Measurements from ENCODE around the gene TAF4. TPM values are rescaled to one million over a fixed set of nuclear protein-coding genes. Genes with fewer than 3 reads are reported as not detected.

The TAF4 gene
- total RNA-seq, 3 donors from 2014 or later: 11.1 to 13.0 (median 12.7) TPM

GRCh38 chr20:61941721-61942405 lies 123.8 kb downstream of the TAF4 start:
- Histone ChIP-seq H3K36me3 (no peaks in the 10 kb centered on the region), H3K4me3 (no peak overlapping the region), H3K9me3 (no peaks in the 10 kb centered on the region), H3K27me3 (no peaks in the 10 kb centered on the region), H3K4me1 (no peaks in the 10 kb centered on the region), H3K27ac (no peak overlapping the region)
- DNase-seq (ENCODE audit: low spot score in 2 of 2): peak in 1 of 2 donors; percentile 41
- TF ChIP-seq POLR2A (IDR thresholded peaks at IDR 0.05) (no peak), POLR2AphosphoS5 (IDR thresholded peaks at IDR 0.05) (no peak), CTCF (IDR thresholded peaks at IDR 0.05) (no peak)
- intact Hi-C loops (cut with DNase I; ENCODE audit: low total_unique reads): no loop called here

- no peak for TF ChIP-seq POLR2AphosphoS5 (IDR thresholded peaks at IDR 0.05)
- TF ChIP-seq POLR2A (IDR thresholded peaks at IDR 0.05): no peak
- TF ChIP-seq CTCF (IDR thresholded peaks at IDR 0.05): no peak
- intact Hi-C loops (cut with DNase I; ENCODE audit: low total_unique reads): no loop called here
- Histone ChIP-seq H3K27me3 (no peaks in the 10 kb centered on the region), H3K9me3 (no peaks in the 10 kb centered on the region), H3K27ac (no peak overlapping the region), H3K36me3 (no peaks in the 10 kb centered on the region), H3K4me1 (no peaks in the 10 kb centered on the region), H3K4me3 (no peak overlapping the region)
- peak in 1 of 2 donors; percentile 48 for DNase-seq (ENCODE audit: low spot score in 2 of 2)
Measured at GRCh38 chr20:61940976-61941720, 124.5 kb downstream of the TAF4 start.

GRCh38 chr20:61940491-61940890 lies 125.2 kb downstream of the TAF4 start:
- DNase-seq (ENCODE audit: low spot score in 2 of 2): peak in 1 of 2 donors; percentile 39
- intact Hi-C loops (cut with DNase I; ENCODE audit: low total_unique reads): no loop called here
- no peaks in the 10 kb centered on the region for H3K9me3 ChIP-seq

GRCh38 chr20:61939691-61940360 lies 125.9 kb downstream of the TAF4 start:
- H3K4me1 ChIP-seq: no peaks in the 10 kb centered on the region
- H3K9me3 ChIP-seq: no peaks in the 10 kb centered on the region
- H3K4me3 ChIP-seq: no peak overlapping the region
- TF ChIP-seq POLR2AphosphoS5 (IDR thresholded peaks at IDR 0.05) (no peak), CTCF (IDR thresholded peaks at IDR 0.05) (no peak), POLR2A (IDR thresholded peaks at IDR 0.05) (no peak)
- intact Hi-C loops (cut with DNase I; ENCODE audit: low total_unique reads): no loop called here
- H3K27me3 ChIP-seq: no peaks in the 10 kb centered on the region
- DNase-seq (ENCODE audit: low spot score in 2 of 2): peak in 1 of 2 donors; percentile 22
- no peaks in the 10 kb centered on the region for H3K36me3 ChIP-seq
- H3K27ac ChIP-seq: no peak overlapping the region

More at GRCh38 chr20:61940491-61940890, 125.2 kb downstream of the TAF4 start:
- TF ChIP-seq POLR2AphosphoS5 (IDR thresholded peaks at IDR 0.05) (no peak), POLR2A (IDR thresholded peaks at IDR 0.05) (no peak), CTCF (IDR thresholded peaks at IDR 0.05) (no peak)
- no peak overlapping the region for H3K4me3 ChIP-seq
- no peak overlapping the region for H3K27ac ChIP-seq
- H3K27me3 ChIP-seq: no peaks in the 10 kb centered on the region
- no peaks in the 10 kb centered on the region for H3K4me1 ChIP-seq
- H3K36me3 ChIP-seq: no peaks in the 10 kb centered on the region
